Hematopoietic multipotent progenitor cell treated with erythropoietin and hydrocortisone succinate and interleukin-3 and kit ligand, for 17 days (in vitro differentiated cells): ENCODE data around the gene THEM5.

Source experiments
- DNase-seq: peaks from one replicate; pipeline ENCODE4 v3.0.0-alpha.2; 2015; ENCODE audit warnings: low spot score

THEM5 gene

DNA sequence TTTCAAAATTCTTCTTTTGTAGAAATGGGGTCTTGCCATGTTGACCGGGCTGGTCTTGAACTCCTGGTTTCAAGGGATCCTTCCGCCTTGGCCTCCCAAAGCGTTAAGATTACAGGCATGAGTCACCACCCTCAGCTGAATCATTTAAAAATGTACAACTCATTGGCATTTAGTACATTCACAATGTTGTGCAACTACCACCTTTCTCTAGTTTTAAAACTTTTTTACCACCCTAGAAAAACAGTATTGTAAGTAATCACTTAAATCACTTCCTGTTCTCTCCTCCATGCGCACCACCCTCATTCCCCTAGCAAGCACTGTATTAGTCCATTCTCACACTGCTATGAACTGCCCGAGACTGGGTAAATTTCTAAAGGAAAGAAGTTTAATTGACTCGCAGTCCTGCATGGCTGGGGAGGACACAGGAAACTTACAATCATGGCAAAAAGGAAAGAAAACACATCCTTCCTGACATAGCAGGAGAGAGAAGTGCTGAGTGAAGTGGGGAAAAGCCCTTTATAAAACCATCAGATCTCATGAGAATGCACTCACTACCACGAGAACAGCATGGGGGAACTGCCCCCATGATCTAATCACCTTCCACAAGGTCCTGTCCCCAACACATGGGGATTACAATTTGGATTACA is 14.4 kb upstream of the THEM5 start:
- DNase-seq: no peak

DNA sequence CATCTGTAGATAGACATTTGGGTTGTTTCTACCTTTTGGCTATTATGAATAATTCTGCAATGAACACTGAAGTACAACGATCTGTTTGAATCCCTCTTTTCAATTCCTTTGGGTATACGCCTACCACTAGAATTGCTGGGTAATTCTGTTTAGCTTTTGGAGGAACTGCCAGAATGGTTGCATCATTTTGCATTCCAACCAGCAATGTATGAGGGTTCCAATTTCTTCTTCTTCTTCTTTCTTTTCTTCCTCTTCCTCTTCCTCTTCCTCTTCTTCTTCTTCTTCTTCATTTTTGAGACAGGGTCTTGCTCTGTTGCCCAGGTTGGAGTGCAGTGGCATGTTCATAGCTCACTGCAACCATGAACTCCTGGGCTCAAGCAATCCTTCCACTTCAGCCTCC is 13.8 kb upstream of the THEM5 start:
- no peak for DNase-seq

DNA sequence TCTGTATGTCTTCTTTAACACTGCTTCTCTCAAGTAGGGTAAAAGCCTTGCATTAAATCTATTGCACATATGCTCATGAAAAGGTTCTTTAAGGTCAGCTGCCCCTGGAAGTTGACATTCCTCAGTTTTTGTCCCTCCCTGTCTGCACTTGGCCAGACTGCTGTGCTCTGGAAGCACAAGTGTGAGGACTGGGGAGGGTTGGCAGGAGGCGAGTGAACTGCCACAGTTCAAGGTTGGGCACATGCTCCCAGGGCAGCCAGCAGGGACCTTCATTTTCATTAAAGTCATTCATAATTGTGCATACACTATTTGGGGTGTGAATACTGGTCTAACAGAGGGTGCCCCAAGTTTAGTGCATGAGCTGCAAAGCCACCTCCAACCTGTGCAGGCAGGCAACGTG is 10.9 kb upstream of the THEM5 start:
- DNase-seq: no peak

- DNase-seq: no peak
These were observed 9.1 kb upstream of the THEM5 start for GRCh38 chr1:151862604-151863003.

GRCh38 chr1:151860504-151861187 is 7.1 kb upstream of the THEM5 start:
- DNase-seq: no peak

DNA sequence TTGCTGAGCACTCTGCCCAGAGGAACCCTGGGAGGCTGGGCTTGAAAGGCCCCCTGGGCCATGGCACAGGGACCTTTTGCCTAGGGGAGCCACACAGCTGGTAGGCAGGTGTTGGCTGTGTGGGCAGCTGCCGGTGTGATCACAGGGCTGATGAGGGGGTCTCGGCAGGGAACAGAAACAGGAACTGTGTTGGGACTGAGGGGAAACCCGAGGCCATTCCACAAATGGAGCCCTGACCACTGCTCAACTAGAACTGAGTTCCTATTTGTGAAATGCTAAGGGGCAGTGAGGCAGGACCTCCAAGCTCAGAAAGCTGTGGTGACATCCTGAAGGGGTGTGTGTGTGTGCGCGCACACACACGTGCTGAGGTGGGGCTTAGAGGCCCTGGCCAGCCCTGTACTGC is 6.4 kb upstream of the THEM5 start:
- no peak for DNase-seq

DNA sequence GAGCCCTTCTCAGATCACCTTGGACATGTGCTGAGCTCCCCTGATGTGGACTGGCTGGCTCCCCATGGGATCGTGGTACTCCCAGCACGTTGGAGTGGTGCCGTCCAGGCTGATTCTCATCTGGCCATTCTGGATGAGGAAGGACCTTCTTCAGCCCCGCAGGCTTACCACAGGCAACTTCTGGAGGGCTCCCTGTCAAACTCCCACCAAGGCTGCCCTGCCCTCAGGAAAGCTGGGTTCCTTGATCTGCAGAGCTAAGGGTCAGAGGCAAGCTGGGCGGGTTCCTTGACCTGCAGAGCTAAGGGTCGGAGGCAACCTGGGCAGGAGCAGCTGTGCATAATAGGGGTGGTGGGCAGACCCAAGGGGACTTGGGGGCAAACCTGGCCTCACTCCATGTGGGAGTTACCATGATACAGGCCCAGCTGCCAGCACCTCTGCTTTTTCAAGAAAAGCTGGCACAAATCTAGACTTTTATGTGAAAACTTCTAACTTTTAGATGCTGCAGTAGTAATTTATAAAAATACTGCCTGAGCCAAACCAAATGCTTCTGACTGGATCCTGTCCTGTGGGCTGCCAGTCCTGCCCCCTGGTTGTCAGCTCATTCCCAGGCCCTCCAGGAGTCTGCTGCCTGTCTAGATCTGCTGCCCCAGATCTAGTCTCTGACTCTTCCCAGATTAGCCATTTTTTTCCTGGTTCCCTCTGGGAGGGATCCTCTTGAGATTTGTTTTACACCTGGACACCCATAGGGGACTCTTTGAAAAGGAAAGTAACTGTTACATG is 5.6 kb upstream of the THEM5 start:
- no peak for DNase-seq

GRCh38 chr1:151858030-151858746 is 4.7 kb upstream of the THEM5 start:
- DNase-seq: no peak

- DNase-seq: peak; percentile 64
These were observed 2.4 kb upstream of the THEM5 start for GRCh38 chr1:151855933-151856332.

DNA sequence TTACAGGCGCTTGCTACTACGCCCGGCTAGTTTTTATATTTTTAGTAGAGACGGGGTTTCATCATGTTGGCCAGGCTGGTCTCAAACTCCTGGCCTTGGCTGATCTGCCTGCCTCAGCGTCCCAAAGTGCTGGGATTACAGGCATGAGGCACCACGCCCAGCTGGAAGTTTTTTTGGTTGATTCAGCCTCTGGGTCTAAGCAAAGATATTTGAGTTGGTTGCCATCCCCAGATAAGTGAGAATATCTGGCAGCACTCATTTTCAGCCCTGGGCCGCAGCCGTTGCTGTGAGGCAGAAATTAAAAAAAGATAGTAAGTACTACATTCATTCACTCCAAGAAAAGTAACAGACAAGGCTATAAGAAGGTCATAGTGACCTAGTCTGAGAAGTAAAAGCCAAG is 2.0 kb upstream of the THEM5 start:
- peak; percentile 63 for DNase-seq

DNA sequence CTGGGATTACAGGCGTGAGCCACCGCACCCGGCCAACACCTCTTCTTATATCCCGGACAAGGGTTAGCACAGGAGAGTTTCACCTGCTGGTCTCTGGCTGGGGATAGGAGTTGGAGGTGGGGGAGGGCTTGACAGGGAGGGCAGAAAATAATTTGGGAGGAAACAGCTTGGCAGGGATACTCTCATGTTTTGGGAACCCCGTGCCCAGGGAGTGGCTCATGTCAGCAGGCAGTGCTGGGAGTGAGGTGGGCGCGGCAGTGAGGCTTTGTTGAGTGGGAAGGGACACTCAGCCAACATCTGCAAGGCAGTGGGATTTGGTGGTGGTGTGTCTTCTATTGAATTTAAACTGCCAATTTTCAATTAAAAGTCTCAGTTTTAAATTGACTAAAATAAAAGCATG is 1.1 kb upstream of the THEM5 start:
- DNase-seq: no peak

DNA sequence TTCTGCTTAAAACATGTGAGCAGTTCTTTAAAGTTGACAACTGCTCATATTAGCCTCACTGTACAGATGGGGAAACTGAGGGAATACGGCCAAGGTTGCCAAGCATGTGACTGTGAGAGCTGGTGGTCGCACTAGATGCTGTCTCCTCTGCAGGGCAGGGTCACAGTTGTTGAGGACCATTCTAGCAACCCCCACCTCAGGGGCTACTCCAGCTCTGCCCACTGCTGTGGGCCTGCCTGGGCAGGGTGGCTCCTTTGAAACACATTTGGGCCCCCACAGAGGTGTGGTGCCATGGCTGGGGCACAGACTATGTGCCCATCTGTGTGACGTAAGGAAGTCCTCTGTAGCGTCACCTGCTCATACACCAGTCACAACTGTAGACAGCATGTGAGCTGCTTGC is 779 bp downstream of the THEM5 start:
- DNase-seq: no peak

- no peak for DNase-seq
These were observed 1.6 kb downstream of the THEM5 start for GRCh38 chr1:151851886-151852285.

GRCh38 chr1:151849871-151850270 is 3.6 kb downstream of the THEM5 start:
- no peak for DNase-seq

DNA sequence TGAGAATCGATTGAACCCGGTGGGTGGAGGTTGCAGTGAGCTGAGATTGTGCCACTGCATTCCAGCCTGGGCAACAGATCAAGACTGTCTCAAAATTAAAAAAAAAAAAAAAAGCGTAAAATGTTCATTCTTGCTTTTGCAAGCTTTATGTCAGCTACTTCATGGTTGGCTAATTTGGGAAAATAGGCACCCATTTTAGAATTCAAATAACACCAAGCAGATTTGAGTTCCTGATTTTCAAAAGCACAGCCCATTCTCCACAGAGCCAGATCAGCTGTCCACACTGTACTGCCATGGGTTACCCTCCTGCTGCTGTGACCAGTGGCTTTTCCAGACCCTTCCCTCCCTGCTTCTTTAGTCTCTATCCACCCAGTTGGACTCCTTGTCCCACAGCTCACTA is 4.4 kb downstream of the THEM5 start:
- DNase-seq: no peak

- DNase-seq: no peak
These were observed 5.5 kb downstream of the THEM5 start for GRCh38 chr1:151847867-151848596.

DNA sequence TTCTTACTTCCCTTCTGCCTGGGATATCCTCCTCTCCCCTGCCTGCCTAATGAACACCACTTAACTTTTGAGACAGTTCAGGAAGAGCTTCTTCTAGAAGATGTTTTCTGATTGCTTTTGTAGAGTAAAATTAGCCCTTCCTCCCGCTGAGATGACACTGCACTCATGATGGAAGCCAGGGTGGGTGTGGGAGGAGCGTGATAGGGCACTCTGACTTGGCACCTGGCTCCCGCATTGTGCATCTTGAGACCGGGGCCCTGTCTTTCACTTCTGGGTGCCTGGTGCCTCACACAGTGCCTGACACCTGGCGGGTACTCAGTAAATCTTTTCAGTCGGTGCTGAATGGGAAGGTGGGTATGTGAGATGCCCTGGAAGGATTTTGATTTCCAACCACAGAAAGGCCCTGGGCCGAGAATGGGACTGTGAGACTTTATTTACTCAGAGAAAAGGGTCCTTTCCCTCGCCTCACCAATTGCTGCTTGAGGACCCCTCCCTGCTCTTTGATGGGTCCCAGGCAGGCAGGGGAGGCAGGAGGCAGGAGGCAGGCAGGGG is 6.8 kb downstream of the THEM5 start:
- DNase-seq: no peak

DNA sequence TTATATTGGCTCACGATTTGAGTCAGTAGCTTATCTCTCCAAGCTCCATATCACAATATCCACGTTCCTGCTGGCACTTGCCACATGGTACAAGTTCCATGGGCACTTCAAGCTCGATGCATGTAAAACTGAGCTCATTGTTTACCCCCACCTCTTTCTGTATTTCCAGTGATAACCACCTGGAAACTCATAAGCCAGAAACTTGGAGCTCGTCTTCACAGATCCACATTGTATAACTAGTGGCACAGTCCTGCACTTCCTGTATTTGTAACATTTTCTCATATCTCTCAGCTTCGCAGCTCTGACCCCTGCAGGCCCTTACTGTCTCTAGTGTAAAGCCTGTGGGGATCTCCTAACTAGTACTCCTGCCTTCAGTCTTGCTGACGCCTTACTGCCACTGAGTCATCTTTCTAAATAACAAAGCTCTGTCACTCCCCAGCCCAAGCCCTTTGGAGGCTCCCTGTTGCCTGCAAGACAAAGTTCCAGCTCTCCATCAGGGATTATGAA is 7.4 kb downstream of the THEM5 start:
- no peak for DNase-seq

GRCh38 chr1:151843398-151843797 is 10.1 kb downstream of the THEM5 start:
- DNase-seq: no peak

DNA sequence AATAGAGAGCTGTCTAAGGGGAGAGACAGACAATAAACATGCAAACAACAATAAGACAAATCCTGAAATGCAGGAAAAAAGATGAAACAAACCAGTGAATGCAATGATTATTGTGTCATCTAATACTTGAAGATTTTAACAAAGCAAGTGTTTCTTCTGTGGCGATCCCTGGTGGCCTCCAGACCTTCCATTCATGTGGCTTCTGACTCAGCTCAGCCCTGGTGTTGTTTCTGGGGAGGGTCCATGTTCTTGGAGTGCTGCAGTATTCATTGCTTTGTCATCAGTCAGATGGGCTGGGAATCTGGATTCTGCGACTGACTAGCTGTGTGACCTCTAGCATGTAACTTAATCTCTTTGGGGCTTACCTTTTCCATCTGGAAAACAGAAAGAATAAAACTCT is 12.4 kb downstream of the THEM5 start:
- no peak for DNase-seq

GRCh38 chr1:151840421-151840820 is 13.1 kb downstream of the THEM5 start:
- no peak for DNase-seq
